ENCODE measurements around the gene NTSR1.

NTSR1 gene

GRCh38 chr20:62808211-62808865, 99.7 kb downstream of the NTSR1 start:
- no peak overlapping the region for H3K27ac ChIP-seq
- DNase-seq (ENCODE audit: low read depth, low spot score), result no peak

GRCh38 chr20:62809530-62810428, 101.1 kb downstream of the NTSR1 start:
- H3K27ac ChIP-seq, result no peak overlapping the region
- DNase-seq (ENCODE audit: low read depth, low spot score), result no peak

- no peak for DNase-seq (ENCODE audit: low read depth, low spot score)
- H3K27ac ChIP-seq, result no peak overlapping the region
These were observed 102.7 kb downstream of the NTSR1 start for GRCh38 chr20:62811320-62811719.

GRCh38 chr20:62811720-62812119, 103.1 kb downstream of the NTSR1 start:
- DNase-seq (ENCODE audit: low read depth, low spot score), result no peak
- no peak overlapping the region for H3K27ac ChIP-seq

All from epithelial cell of prostate (primary cell).